HCT116 (cell line): Measurements from ENCODE around the gene SHANK3. TPM values are rescaled to one million over a fixed set of nuclear protein-coding genes. Genes with fewer than 3 reads are reported as not detected.

Experiments used
- ATAC-seq: fragments of 200-7000 bp; cut with Tn5 transposase; 2 replicates; pipeline ENCODE4 v1.9.1; 2020; ENCODE audit warnings: mild to moderate bottlenecking, moderate library complexity
- BruUV-seq: library from RNA; stranded (reverse); fragments of 400-500 nt; replicated peaks from 2 replicates; lab custom pipeline; 2021; lab: Mats Ljungman, UMichigan
- CTCF ChIA-PET: fragments of 300-600 bp; sonication (Branson Sonifier 250); formaldehyde crosslinking; loops from one replicate; lab custom pipeline; 2021; ENCODE audit warnings: antibody characterized with exemption; lab: Charles Lee
- POLR2A ChIA-PET: fragments of 300-600, 350-600 bp; sonication (Branson Sonifier 250); formaldehyde crosslinking; loops from one replicate; lab custom pipeline; 2021; ENCODE audit warnings: antibody characterized with exemption; lab: Charles Lee
- RAD21 ChIA-PET, 2 experiments: fragments of 300-600 bp; sonication (Branson Sonifier 250); formaldehyde crosslinking; loops; one replicate each; lab custom pipeline; 2023; ENCODE audit warnings: low total read pairs in 2 of 2; ENCODE audit not compliant: uncharacterized antibody in 2 of 2, unreplicated experiment in 2 of 2, low non-redundant PET in 1 of 2; lab: Charles Lee
- DNase-seq: peaks from one replicate; pipeline ENCODE4 v3.0.0-alpha.2; 2010; ENCODE audit warnings: low read depth, low spot score
- H2AFZ ChIP-seq: fragments of 200-600 bp; shearing (Covaris generic), sonication (generic); 2 replicates; pipeline ENCODE4 v1.6.1; 2017; ENCODE audit warnings: low read depth, mixed run types, mixed read lengths, antibody characterized with exemption, low read length; ENCODE audit not compliant: poor library complexity, severe bottlenecking
- H3K27ac ChIP-seq: 2 replicates; pipeline ENCODE4 v1.5.1; 2012; ENCODE audit warnings: low read depth, low read length
- H3K27me3 ChIP-seq: fragments of 200-600 bp; sonication (generic); 2 replicates; pipeline ENCODE4 v1.6.1; 2016; ENCODE audit warnings: mixed run types, low read length, mixed read lengths; ENCODE audit not compliant: insufficient read depth
- H3K36me3 ChIP-seq, 2 experiments: fragments of 200-500 bp in 1 of 2; fragments of 200-600 bp in 1 of 2; sonication (Bioruptor generic) in 1 of 2; sonication (generic) in 1 of 2; 2 replicates each; pipeline versions ENCODE4 v1.5.1 to v1.6.1; 2014 to 2016; ENCODE audit warnings: low read length in 2 of 2, inconsistent platforms in 1 of 2, mixed read lengths in 1 of 2, mixed run types in 1 of 2; ENCODE audit not compliant: insufficient read depth in 2 of 2, control insufficient read depth in 1 of 2
- H3K4me1 ChIP-seq, 2 experiments: fragments of 200-600 bp in 1 of 2; sonication (generic) in 1 of 2; 2 replicates each; pipeline versions ENCODE4 v1.5.1 to v1.6.1; 2012 to 2017; ENCODE audit warnings: low read length in 2 of 2, inconsistent platforms in 1 of 2, mild to moderate bottlenecking in 1 of 2, mixed read lengths in 1 of 2, mixed run types in 1 of 2, moderate library complexity in 1 of 2; ENCODE audit not compliant: insufficient read depth in 2 of 2, control insufficient read depth in 1 of 2
- H3K4me2 ChIP-seq: fragments of 200-600 bp; sonication (generic); 2 replicates; pipeline ENCODE4 v1.6.1; 2017; ENCODE audit warnings: mixed run types, low read length, mixed read lengths
- H3K4me3 ChIP-seq, 2 experiments: fragments of 200-600 bp in 1 of 2; sonication (generic) in 1 of 2; replicated peaks in 1 of 2; 2 replicates each; pipeline ENCODE4 v1.5.1; 2011 to 2016; ENCODE audit warnings: low read length in 2 of 2, control low read depth in 1 of 2, low read depth in 1 of 2, mild to moderate bottlenecking in 1 of 2, mixed read lengths in 1 of 2, mixed run types in 1 of 2
- H3K79me2 ChIP-seq: fragments of 200-600 bp; sonication (generic); 2 replicates; pipeline ENCODE4 v1.6.1; 2017; ENCODE audit warnings: mild to moderate bottlenecking, mixed run types, low read length, moderate library complexity, mixed read lengths; ENCODE audit not compliant: insufficient read depth
- H3K9ac ChIP-seq: fragments of 200-600 bp; sonication (generic); 2 replicates; pipeline ENCODE4 v1.6.1; 2016; ENCODE audit warnings: low read length, mixed read lengths
- H3K9me2 ChIP-seq: fragments of 200-600 bp; sonication (generic), shearing (Covaris generic); 2 replicates; pipeline ENCODE4 v1.6.1; 2017; ENCODE audit warnings: mixed run types, mild to moderate bottlenecking, moderate library complexity; ENCODE audit not compliant: insufficient read depth
- H3K9me3 ChIP-seq, 2 experiments: fragments of 200-500 bp in 1 of 2; fragments of 200-600 bp in 1 of 2; sonication (Bioruptor generic) in 1 of 2; sonication (generic) in 1 of 2; 2 replicates each; pipeline ENCODE4 v1.6.1; 2014 to 2017; ENCODE audit warnings: low read length in 2 of 2, mixed read lengths in 2 of 2, inconsistent platforms in 1 of 2, low read depth in 1 of 2, mild to moderate bottlenecking in 1 of 2, mixed run types in 1 of 2, moderate library complexity in 1 of 2; ENCODE audit not compliant: control insufficient read depth in 1 of 2, insufficient read depth in 1 of 2
- H4K20me1 ChIP-seq: fragments of 200-600 bp; sonication (generic), shearing (Covaris generic); 2 replicates; pipeline ENCODE4 v1.6.1; 2017; ENCODE audit warnings: mixed run types, mild to moderate bottlenecking, moderate library complexity; ENCODE audit not compliant: insufficient read depth
- CBX3 ChIP-seq: IDR thresholded peaks from 2 replicates; pipeline ENCODE4 v1.6.1; 2012; ENCODE audit warnings: low read depth
- EZH2 ChIP-seq: fragments of 200-600 bp; sonication (generic); IDR thresholded peaks from 2 replicates; pipeline ENCODE4 v1.6.1; 2017; ENCODE audit warnings: antibody characterized with exemption, mixed run types
- FOSL1 ChIP-seq: IDR thresholded peaks from 2 replicates; pipeline ENCODE4 v1.6.1; 2012; ENCODE audit warnings: low read depth
- MAX ChIP-seq: IDR thresholded peaks from 2 replicates; pipeline ENCODE4 v1.6.1; 2012
- RAD21 ChIP-seq: IDR thresholded peaks from 2 replicates; pipeline ENCODE4 v1.6.1; 2012; ENCODE audit warnings: low read depth, mild to moderate bottlenecking
- SIN3A ChIP-seq: IDR thresholded peaks from 2 replicates; pipeline ENCODE4 v1.6.1; 2012; ENCODE audit warnings: low read depth
- TCF7L2 ChIP-seq: IDR thresholded peaks from 2 replicates; pipeline ENCODE4 v1.7.0; 2011; ENCODE audit warnings: borderline replicate concordance, inconsistent platforms; ENCODE audit not compliant: insufficient read depth, insufficient read length; ENCODE audit errors: extremely low read depth
- YY1 ChIP-seq: IDR thresholded peaks from 2 replicates; pipeline ENCODE4 v1.6.1; 2011; ENCODE audit warnings: low read length, low read depth, moderate library complexity, mild to moderate bottlenecking; ENCODE audit not compliant: insufficient replicate concordance; ENCODE audit errors: extremely low read depth
- intact Hi-C: fragments of 100-400 bp; cut with micrococcal nuclease; formaldehyde crosslinking; loops from 2 replicates; pipeline ENCODE4 v1.10.0; 2022
- total RNA-seq: library from RNA; stranded (reverse); gene quantifications from one replicate; pipeline ENCODE4 v1.2.1, GENCODE V29; 2021; ENCODE audit not compliant: unreplicated experiment
- TF ChIP-seq, protein P1 (sequence below), 3 experiments: fragments of 200-600 bp in 1 of 3; sonication (generic) in 1 of 3; IDR thresholded peaks in 2 of 3; conservative IDR thresholded peaks in 1 of 3; 2 replicates each; pipeline ENCODE4 v1.5.1; 2012 to 2017; ENCODE audit warnings: low read depth in 2 of 3, low read length in 2 of 3, antibody characterized with exemption in 1 of 3, borderline replicate concordance in 1 of 3, control low read depth in 1 of 3, mild to moderate bottlenecking in 1 of 3, mixed read lengths in 1 of 3, mixed run types in 1 of 3, moderate library complexity in 1 of 3; ENCODE audit not compliant: insufficient read depth in 1 of 3
- TF ChIP-seq, protein P2 (sequence below): IDR thresholded peaks from 2 replicates; pipeline ENCODE4 v1.6.1; 2011; ENCODE audit warnings: mild to moderate bottlenecking, low read length, moderate library complexity; ENCODE audit not compliant: insufficient replicate concordance; ENCODE audit errors: extremely low read depth

Gene SHANK3
- total RNA-seq, 1 experiment from 2014 or later, result 16.0 TPM

DNA sequence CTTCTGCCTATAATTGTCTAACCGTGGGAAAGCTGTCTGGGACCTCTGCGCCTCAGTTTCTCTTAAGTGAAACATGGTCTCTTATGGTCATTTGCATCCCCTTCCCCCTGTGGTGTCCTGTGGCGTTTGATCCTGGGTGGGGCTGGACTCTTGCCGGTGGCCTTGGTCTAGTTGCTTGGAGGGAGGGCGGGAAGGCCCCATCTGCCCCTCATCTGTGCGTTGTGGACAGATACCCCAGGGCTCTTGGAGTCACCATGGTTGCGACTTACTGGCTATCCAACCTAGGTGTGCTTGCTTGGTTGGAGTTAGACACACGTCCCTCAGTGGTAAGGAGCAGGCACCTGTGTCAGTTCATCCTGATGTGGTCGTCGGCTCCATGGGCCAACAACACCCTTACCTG is 15.2 kb downstream of the SHANK3 start:
- DNase-seq, result no peak
- RAD21 ChIA-PET, result no interaction called here
- no peak overlapping the region for H3K9ac ChIP-seq
- no peaks in the 10 kb centered on the region for H4K20me1 ChIP-seq
- H3K27me3 ChIP-seq, result no peaks in the 10 kb centered on the region
- no TSS peak for BruUV-seq
- TF ChIP-seq YY1, result no peak
- no peak for TF ChIP-seq CBX3
- TF ChIP-seq FOSL1, result no peak
- TF ChIP-seq MAX, result no peak
- TF ChIP-seq, all 23 proteins: peak for 0
- CTCF ChIA-PET, result no interaction called here
- no peaks in the 10 kb centered on the region for H3K9me2 ChIP-seq
- no peak for ATAC-seq
- no peak overlapping the region for H2AFZ ChIP-seq
- H3K36me3 ChIP-seq, result no peaks in the 10 kb centered on the region
- H3K79me2 ChIP-seq, result no peaks in the 10 kb centered on the region
- no peaks in the 10 kb centered on the region for H3K4me1 ChIP-seq
- no peak overlapping the region for H3K4me3 ChIP-seq
- POLR2A ChIA-PET, result no interaction called here
- no peak overlapping the region for H3K4me2 ChIP-seq
- intact Hi-C loops, result no loop called here
- H3K27ac ChIP-seq, result no peak overlapping the region
- H3K9me3 ChIP-seq, result no peaks in the 10 kb centered on the region

GRCh38 chr22:50688448-50688847 is 15.8 kb downstream of the SHANK3 start:
- RAD21 ChIA-PET, result no interaction called here
- BruUV-seq, result no TSS peak
- no peaks in the 10 kb centered on the region for H3K36me3 ChIP-seq
- H2AFZ ChIP-seq, result no peak overlapping the region
- no peak overlapping the region for H3K27ac ChIP-seq
- DNase-seq, result no peak
- no peak overlapping the region for H3K9ac ChIP-seq
- no peaks in the 10 kb centered on the region for H3K27me3 ChIP-seq
- no peaks in the 10 kb centered on the region for H3K9me3 ChIP-seq
- H3K4me1 ChIP-seq, result no peaks in the 10 kb centered on the region
- POLR2A ChIA-PET, result no interaction called here
- no peaks in the 10 kb centered on the region for H4K20me1 ChIP-seq
- TF ChIP-seq RAD21 (no peak), TCF7L2 (no peak), CBX3 (no peak), MAX (no peak), YY1 (no peak), SIN3A (no peak), EZH2 (no peak)
- TF ChIP-seq, protein P1, sequence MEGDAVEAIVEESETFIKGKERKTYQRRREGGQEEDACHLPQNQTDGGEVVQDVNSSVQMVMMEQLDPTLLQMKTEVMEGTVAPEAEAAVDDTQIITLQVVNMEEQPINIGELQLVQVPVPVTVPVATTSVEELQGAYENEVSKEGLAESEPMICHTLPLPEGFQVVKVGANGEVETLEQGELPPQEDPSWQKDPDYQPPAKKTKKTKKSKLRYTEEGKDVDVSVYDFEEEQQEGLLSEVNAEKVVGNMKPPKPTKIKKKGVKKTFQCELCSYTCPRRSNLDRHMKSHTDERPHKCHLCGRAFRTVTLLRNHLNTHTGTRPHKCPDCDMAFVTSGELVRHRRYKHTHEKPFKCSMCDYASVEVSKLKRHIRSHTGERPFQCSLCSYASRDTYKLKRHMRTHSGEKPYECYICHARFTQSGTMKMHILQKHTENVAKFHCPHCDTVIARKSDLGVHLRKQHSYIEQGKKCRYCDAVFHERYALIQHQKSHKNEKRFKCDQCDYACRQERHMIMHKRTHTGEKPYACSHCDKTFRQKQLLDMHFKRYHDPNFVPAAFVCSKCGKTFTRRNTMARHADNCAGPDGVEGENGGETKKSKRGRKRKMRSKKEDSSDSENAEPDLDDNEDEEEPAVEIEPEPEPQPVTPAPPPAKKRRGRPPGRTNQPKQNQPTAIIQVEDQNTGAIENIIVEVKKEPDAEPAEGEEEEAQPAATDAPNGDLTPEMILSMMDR (IDR thresholded peaks at IDR 0.05 in 2 of 3, conservative IDR thresholded peaks at IDR 0.05 in 1 of 3; ENCODE audit: borderline replicate concordance in 1 of 3, insufficient read depth in 1 of 3, low read depth in 2 of 3, low read length in 2 of 3), result no peak
- TF ChIP-seq, protein P2, sequence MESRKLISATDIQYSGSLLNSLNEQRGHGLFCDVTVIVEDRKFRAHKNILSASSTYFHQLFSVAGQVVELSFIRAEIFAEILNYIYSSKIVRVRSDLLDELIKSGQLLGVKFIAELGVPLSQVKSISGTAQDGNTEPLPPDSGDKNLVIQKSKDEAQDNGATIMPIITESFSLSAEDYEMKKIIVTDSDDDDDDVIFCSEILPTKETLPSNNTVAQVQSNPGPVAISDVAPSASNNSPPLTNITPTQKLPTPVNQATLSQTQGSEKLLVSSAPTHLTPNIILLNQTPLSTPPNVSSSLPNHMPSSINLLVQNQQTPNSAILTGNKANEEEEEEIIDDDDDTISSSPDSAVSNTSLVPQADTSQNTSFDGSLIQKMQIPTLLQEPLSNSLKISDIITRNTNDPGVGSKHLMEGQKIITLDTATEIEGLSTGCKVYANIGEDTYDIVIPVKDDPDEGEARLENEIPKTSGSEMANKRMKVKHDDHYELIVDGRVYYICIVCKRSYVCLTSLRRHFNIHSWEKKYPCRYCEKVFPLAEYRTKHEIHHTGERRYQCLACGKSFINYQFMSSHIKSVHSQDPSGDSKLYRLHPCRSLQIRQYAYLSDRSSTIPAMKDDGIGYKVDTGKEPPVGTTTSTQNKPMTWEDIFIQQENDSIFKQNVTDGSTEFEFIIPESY, result no peak
- H3K9me2 ChIP-seq, result no peaks in the 10 kb centered on the region
- CTCF ChIA-PET, result no interaction called here
- intact Hi-C loops, result no loop called here
- no peak overlapping the region for H3K4me3 ChIP-seq
- H3K4me2 ChIP-seq, result no peak overlapping the region
- H3K79me2 ChIP-seq, result no peaks in the 10 kb centered on the region
- ATAC-seq, result no peak
